ENCODE measurements around the gene KRTAP10-10. TPM values are rescaled to one million over a fixed set of nuclear protein-coding genes. Genes with fewer than 3 reads are reported as not detected.

KRTAP10-10 gene
- total and polyA plus RNA-seq, 2 of the 8 experiments (the other 6 are each of a cell fraction or from before 2014, with no cell fraction given), result not detected

- TF ChIP-seq BRCA1 (IDR thresholded peaks at IDR 0.05; ENCODE audit: low read depth, low read length), result no peak
- no peak for TF ChIP-seq CTBP2 (IDR thresholded peaks at IDR 0.05; ENCODE audit: borderline replicate concordance, insufficient read depth, insufficient read length, low read length)
- TF ChIP-seq EZH2 (IDR thresholded peaks at IDR 0.05; ENCODE audit: low read depth, low read length, severe bottlenecking), result no peak
Measured at GRCh38 chr21:44589586-44590305, 47.4 kb upstream of the KRTAP10-10 start (continued).

All from H1 (cell line).